IMR-90 (cell line): ENCODE measurements around the gene ESR1. TPM values are rescaled to one million over a fixed set of nuclear protein-coding genes. Genes with fewer than 3 reads are reported as not detected.

Source experiments
- ATAC-seq: fragments of 200-7000 bp; cut with Tn5 transposase; 2 replicates; pipeline ENCODE4 v1.9.1; 2020; ENCODE audit warnings: low read depth, mild to moderate bottlenecking, moderate library complexity
- BruUV-seq: library from RNA; stranded (reverse); fragments of 400-500 nt; replicated peaks from 2 replicates; lab custom pipeline; 2021; lab: Mats Ljungman, UMichigan
- CTCF ChIA-PET: fragments of 300-600 bp; formaldehyde crosslinking; extraction: SDS; loops from one replicate; lab custom pipeline; 2021; ENCODE audit warnings: antibody characterized with exemption; lab: Yijun Ruan, JAX
- POLR2A ChIA-PET: fragments of 300-600 bp; sonication (Branson Sonifier 250); formaldehyde crosslinking; loops from one replicate; lab custom pipeline; 2022; ENCODE audit warnings: antibody characterized with exemption; ENCODE audit not compliant: unreplicated experiment; lab: Charles Lee
- DNase-seq: peaks from one replicate; pipeline ENCODE4 v3.0.0; 2013
- H2AFZ ChIP-seq: replicated peaks from 2 replicates; pipeline ENCODE3; 2013; ENCODE audit warnings: low read length, mild to moderate bottlenecking; ENCODE audit not compliant: poor library complexity
- H2AK5ac ChIP-seq: 2 replicates; pipeline ENCODE4 v1.6.1; 2013; ENCODE audit warnings: low read depth, low read length, inconsistent platforms
- H2AK9ac ChIP-seq: replicated peaks from 2 replicates; pipeline ENCODE3; 2013; ENCODE audit warnings: mild to moderate bottlenecking, low read depth, low read length, moderate library complexity; ENCODE audit not compliant: poor library complexity
- H2BK120ac ChIP-seq: 2 replicates; pipeline ENCODE4 v1.6.1; 2013; ENCODE audit warnings: low read depth, low read length, inconsistent platforms
- H2BK15ac ChIP-seq: 3 replicates; pipeline ENCODE4 v1.6.1; 2013; ENCODE audit warnings: low read depth, low read length, inconsistent platforms
- H2BK20ac ChIP-seq: 2 replicates; pipeline ENCODE4 v1.6.1; 2013; ENCODE audit warnings: low read depth, mild to moderate bottlenecking, inconsistent platforms, low read length, moderate library complexity
- H2BK5ac ChIP-seq: 2 replicates; pipeline ENCODE4 v1.6.1; 2013; ENCODE audit warnings: mild to moderate bottlenecking, low read depth, low read length, inconsistent platforms; ENCODE audit not compliant: poor library complexity, severe bottlenecking
- H3K14ac ChIP-seq: replicated peaks from 2 replicates; pipeline ENCODE4 v1.6.1; 2013; ENCODE audit warnings: low read depth, low read length, inconsistent platforms
- H3K18ac ChIP-seq: 2 replicates; pipeline ENCODE4 v1.6.1; 2013; ENCODE audit warnings: low read depth, low read length, control low read depth
- H3K23ac ChIP-seq: 2 replicates; pipeline ENCODE4 v1.6.1; 2013; ENCODE audit warnings: low read depth, low read length, inconsistent platforms
- H3K27ac ChIP-seq: 2 replicates; pipeline ENCODE4 v1.5.1; 2013; ENCODE audit warnings: mild to moderate bottlenecking, control low read depth, low read length; ENCODE audit not compliant: insufficient read depth
- H3K27me3 ChIP-seq: 2 replicates; pipeline ENCODE4 v1.6.1; 2013; ENCODE audit warnings: low read length; ENCODE audit not compliant: control insufficient read depth, insufficient read depth
- H3K36me3 ChIP-seq: 2 replicates; pipeline ENCODE4 v1.6.1; 2013; ENCODE audit warnings: low read length, mixed read lengths; ENCODE audit not compliant: control insufficient read depth, insufficient read depth
- H3K4ac ChIP-seq: 2 replicates; pipeline ENCODE4 v1.6.1; 2013; ENCODE audit warnings: low read depth, low read length, inconsistent platforms
- H3K4me1 ChIP-seq: 2 replicates; pipeline ENCODE4 v1.6.1; 2013; ENCODE audit warnings: low read length, mixed read lengths; ENCODE audit not compliant: control insufficient read depth, insufficient read depth
- H3K4me2 ChIP-seq: 2 replicates; pipeline ENCODE4 v1.6.1; 2013; ENCODE audit warnings: low read depth, mild to moderate bottlenecking, control low read depth, low read length, moderate library complexity
- H3K4me3 ChIP-seq: 2 replicates; pipeline ENCODE4 v1.5.1; 2013; ENCODE audit warnings: low read depth, mild to moderate bottlenecking, control low read depth, low read length, moderate library complexity; ENCODE audit not compliant: insufficient read depth
- H3K56ac ChIP-seq: 2 replicates; pipeline ENCODE4 v1.6.1; 2013; ENCODE audit warnings: low read length, inconsistent platforms; ENCODE audit not compliant: insufficient read depth; ENCODE audit errors: extremely low read depth
- H3K79me1 ChIP-seq, 2 experiments: 2 replicates each; pipeline ENCODE4 v1.6.1; 2013; ENCODE audit warnings: low read length in 2 of 2, inconsistent platforms in 1 of 2, low read depth in 1 of 2
- H3K9ac ChIP-seq: 2 replicates; pipeline ENCODE4 v1.6.1; 2013; ENCODE audit warnings: low read depth, low read length, control low read depth
- H3K9me1 ChIP-seq: 2 replicates; pipeline ENCODE4 v1.6.1; 2013; ENCODE audit warnings: low read length, inconsistent platforms; ENCODE audit not compliant: insufficient read depth
- H3K9me3 ChIP-seq: 2 replicates; pipeline ENCODE4 v1.6.1; 2013; ENCODE audit warnings: low read length; ENCODE audit not compliant: control insufficient read depth, insufficient read depth
- H4K20me1 ChIP-seq: 2 replicates; pipeline ENCODE4 v1.6.1; 2013; ENCODE audit warnings: low read length, inconsistent platforms; ENCODE audit not compliant: insufficient read depth
- H4K5ac ChIP-seq: 2 replicates; pipeline ENCODE4 v1.6.1; 2013; ENCODE audit warnings: mild to moderate bottlenecking, low read depth, low read length, control low read depth
- H4K8ac ChIP-seq, 2 experiments: 2 replicates each; pipeline ENCODE4 v1.6.1; 2013; ENCODE audit warnings: low read depth in 2 of 2, low read length in 2 of 2, control low read depth in 1 of 2, inconsistent platforms in 1 of 2
- H4K91ac ChIP-seq: 2 replicates; pipeline ENCODE4 v1.6.1; 2013; ENCODE audit warnings: low read depth, low read length, inconsistent platforms; ENCODE audit not compliant: insufficient read depth
- BHLHE40 ChIP-seq: fragments of 150-350 bp; IDR thresholded peaks from 2 replicates; pipeline ENCODE4 v1.6.1; 2016; ENCODE audit warnings: mild to moderate bottlenecking, low read depth, low read length
- CEBPB ChIP-seq: IDR thresholded peaks from 2 replicates; pipeline ENCODE4 v1.6.1; 2012; ENCODE audit warnings: low read depth, low read length, improper control_type of control experiment
- CHD1 ChIP-seq: IDR thresholded peaks from 2 replicates; pipeline ENCODE4 v1.6.1; 2012; ENCODE audit warnings: low read depth, low read length, improper control_type of control experiment
- ELK1 ChIP-seq: fragments of 150-350 bp; IDR thresholded peaks from 2 replicates; pipeline ENCODE4 v1.6.1; 2016; ENCODE audit warnings: low read depth, mild to moderate bottlenecking, low read length, moderate library complexity, borderline replicate concordance
- FOS ChIP-seq: fragments of 150-350 bp; IDR thresholded peaks from 2 replicates; pipeline ENCODE4 v1.6.1; 2016; ENCODE audit warnings: low read depth, low read length
- MAFK ChIP-seq: IDR thresholded peaks from 2 replicates; pipeline ENCODE4 v1.6.1; 2012; ENCODE audit warnings: low read depth, low read length, improper control_type of control experiment
- MAZ ChIP-seq: IDR thresholded peaks from 2 replicates; pipeline ENCODE4 v1.6.1; 2012; ENCODE audit warnings: low read depth, mild to moderate bottlenecking, low read length, improper control_type of control experiment, moderate library complexity, borderline replicate concordance
- MXI1 ChIP-seq: IDR thresholded peaks from 2 replicates; pipeline ENCODE4 v1.6.1; 2012; ENCODE audit warnings: low read depth, mild to moderate bottlenecking, low read length, moderate library complexity, borderline replicate concordance
- NFE2L2 ChIP-seq: fragments of 150-350 bp; IDR thresholded peaks from 2 replicates; pipeline ENCODE4 v1.6.1; 2016; ENCODE audit warnings: low read depth, mild to moderate bottlenecking, low read length
- POLR2A ChIP-seq: IDR thresholded peaks from 2 replicates; pipeline ENCODE4 v1.6.1; 2012; ENCODE audit warnings: mild to moderate bottlenecking, low read depth, low read length
- RAD21 ChIP-seq: IDR thresholded peaks from 2 replicates; pipeline ENCODE4 v1.6.1; 2012; ENCODE audit warnings: low read length, improper control_type of control experiment
- RCOR1 ChIP-seq: IDR thresholded peaks from 2 replicates; pipeline ENCODE4 v1.6.1; 2012; ENCODE audit warnings: mild to moderate bottlenecking, low read length, improper control_type of control experiment; ENCODE audit not compliant: insufficient replicate concordance
- RFX5 ChIP-seq: IDR thresholded peaks from 2 replicates; pipeline ENCODE4 v1.8.0; 2012; ENCODE audit warnings: low read depth, mild to moderate bottlenecking, low read length, moderate library complexity
- SMC3 ChIP-seq: fragments of 150-350 bp; IDR thresholded peaks from 2 replicates; pipeline ENCODE4 v1.6.1; 2016; ENCODE audit warnings: low read depth, mild to moderate bottlenecking, antibody characterized with exemption, low read length, moderate library complexity
- WGBS, 2 experiments: methylation state at CpG; one replicate each; pipeline versions ENCODE4 v1.1.5 to v1.1.7; 2013; ENCODE audit warnings: missing lambda C conversion rate in 2 of 2; ENCODE audit not compliant: insufficient read length in 1 of 2; ENCODE audit errors: extremely low coverage in 2 of 2; 5-methylcytosine and 5-hydroxymethylcytosine counted together
- dilution Hi-C: fragments of 300-500 bp; cut with HindIII; formaldehyde crosslinking; loops from one replicate; pipeline ENCODE4 v1.14.3; 2018; ENCODE audit warnings: low sequenced_read_pairs; ENCODE audit not compliant: unreplicated experiment
- in situ Hi-C: fragments of 300-500 bp; cut with MboI; formaldehyde crosslinking; loops from 3 replicates; pipeline ENCODE4 v1.14.3; 2019; ENCODE audit warnings: low sequenced_read_pairs, inconsistent platforms, mixed read lengths
- intact Hi-C: fragments of 100-400 bp; cut with micrococcal nuclease; formaldehyde crosslinking; loops from 2 replicates; pipeline ENCODE4 v1.10.0; 2022
- polyA plus RNA-seq, 3 experiments: library from polyadenylated mRNA; depleted of rRNA; stranded (reverse); fragments of >200 nt; gene quantifications; 2 replicates each; pipeline ENCODE4 v1.2.3, GENCODE V29; 2012; ENCODE audit warnings: low replicate concordance in 1 of 3
- total RNA-seq: library from RNA; depleted of rRNA; stranded (reverse); fragments of >200 nt; gene quantifications from 2 replicates; pipeline ENCODE4 v1.2.3, GENCODE V29; 2012
- TF ChIP-seq, protein P1 (sequence below): conservative IDR thresholded peaks from 2 replicates; pipeline ENCODE4 v1.5.1; 2012; ENCODE audit warnings: mild to moderate bottlenecking, low read depth, low read length, improper control_type of control experiment
- TF ChIP-seq, protein P2 (sequence below): fragments of 150-350 bp; IDR thresholded peaks from 2 replicates; pipeline ENCODE4 v1.6.1; 2017; ENCODE audit warnings: mild to moderate bottlenecking, antibody characterized with exemption, low read length, low read depth

Gene ESR1
- total and polyA plus RNA-seq, 2 of the 4 experiments (the other 2 are of a cell fraction), result not detected

GRCh38 chr6:152004036-152004566 lies 196.6 kb downstream of the ESR1 start:
- H3K9me3 ChIP-seq, result no peaks in the 10 kb centered on the region
- H3K14ac ChIP-seq, result no peak overlapping the region
- in situ Hi-C loops (no loop called here), dilution Hi-C loops (no loop called here), intact Hi-C loops (no loop called here)
- H4K20me1 ChIP-seq, result no peaks in the 10 kb centered on the region
- DNase-seq (no peak), ATAC-seq (no peak)
- H2AK5ac ChIP-seq, result no peak overlapping the region
- no peak overlapping the region for H3K23ac ChIP-seq
- no peaks in the 10 kb centered on the region for H3K4me1 ChIP-seq
- H3K56ac ChIP-seq, result no peak overlapping the region
- H4K91ac ChIP-seq, result no peak overlapping the region
- H2BK15ac ChIP-seq, result no peak overlapping the region
- no peak overlapping the region for H3K9ac ChIP-seq
- H3K9me1 ChIP-seq, result no peaks in the 10 kb centered on the region
- TF ChIP-seq CEBPB, result no peak
- TF ChIP-seq BHLHE40, result no peak
- no peak for TF ChIP-seq RAD21
- no peak for TF ChIP-seq FOS
- TF ChIP-seq, protein P1, sequence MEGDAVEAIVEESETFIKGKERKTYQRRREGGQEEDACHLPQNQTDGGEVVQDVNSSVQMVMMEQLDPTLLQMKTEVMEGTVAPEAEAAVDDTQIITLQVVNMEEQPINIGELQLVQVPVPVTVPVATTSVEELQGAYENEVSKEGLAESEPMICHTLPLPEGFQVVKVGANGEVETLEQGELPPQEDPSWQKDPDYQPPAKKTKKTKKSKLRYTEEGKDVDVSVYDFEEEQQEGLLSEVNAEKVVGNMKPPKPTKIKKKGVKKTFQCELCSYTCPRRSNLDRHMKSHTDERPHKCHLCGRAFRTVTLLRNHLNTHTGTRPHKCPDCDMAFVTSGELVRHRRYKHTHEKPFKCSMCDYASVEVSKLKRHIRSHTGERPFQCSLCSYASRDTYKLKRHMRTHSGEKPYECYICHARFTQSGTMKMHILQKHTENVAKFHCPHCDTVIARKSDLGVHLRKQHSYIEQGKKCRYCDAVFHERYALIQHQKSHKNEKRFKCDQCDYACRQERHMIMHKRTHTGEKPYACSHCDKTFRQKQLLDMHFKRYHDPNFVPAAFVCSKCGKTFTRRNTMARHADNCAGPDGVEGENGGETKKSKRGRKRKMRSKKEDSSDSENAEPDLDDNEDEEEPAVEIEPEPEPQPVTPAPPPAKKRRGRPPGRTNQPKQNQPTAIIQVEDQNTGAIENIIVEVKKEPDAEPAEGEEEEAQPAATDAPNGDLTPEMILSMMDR, result no peak
- no peak for TF ChIP-seq CHD1
- TF ChIP-seq MAZ, result no peak
- no peak for TF ChIP-seq ELK1
- no peak for TF ChIP-seq POLR2A
- no peak for TF ChIP-seq RFX5
- no peak for TF ChIP-seq MAFK
- TF ChIP-seq NFE2L2, result no peak
- no peak for TF ChIP-seq MXI1
- no peak for TF ChIP-seq SMC3
- TF ChIP-seq RCOR1, result no peak
- TF ChIP-seq, protein P2, sequence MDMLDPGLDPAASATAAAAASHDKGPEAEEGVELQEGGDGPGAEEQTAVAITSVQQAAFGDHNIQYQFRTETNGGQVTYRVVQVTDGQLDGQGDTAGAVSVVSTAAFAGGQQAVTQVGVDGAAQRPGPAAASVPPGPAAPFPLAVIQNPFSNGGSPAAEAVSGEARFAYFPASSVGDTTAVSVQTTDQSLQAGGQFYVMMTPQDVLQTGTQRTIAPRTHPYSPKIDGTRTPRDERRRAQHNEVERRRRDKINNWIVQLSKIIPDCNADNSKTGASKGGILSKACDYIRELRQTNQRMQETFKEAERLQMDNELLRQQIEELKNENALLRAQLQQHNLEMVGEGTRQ, result no peak
- H4K5ac ChIP-seq, result no peak overlapping the region
- H3K18ac ChIP-seq, result no peak overlapping the region
- H3K36me3 ChIP-seq, result no peaks in the 10 kb centered on the region
- no peak overlapping the region for H2AK9ac ChIP-seq
- no peaks in the 10 kb centered on the region for H3K27me3 ChIP-seq
- no peak overlapping the region for H2AFZ ChIP-seq
- H2BK20ac ChIP-seq, result no peak overlapping the region
- no peak overlapping the region for H2BK5ac ChIP-seq
- H2BK120ac ChIP-seq, result no peak overlapping the region
- no peak overlapping the region for H3K4me2 ChIP-seq
- CTCF ChIA-PET, result no interaction called here
- BruUV-seq, result no TSS peak
- H4K8ac ChIP-seq, result no peak overlapping the region
- no peak overlapping the region for H3K4me3 ChIP-seq
- no peak overlapping the region for H3K4ac ChIP-seq
- H3K79me1 ChIP-seq, result no peaks in the 10 kb centered on the region
- POLR2A ChIA-PET, result no interaction called here
- no peak overlapping the region for H3K27ac ChIP-seq
- no CpG with 5 or more reads among the region's 1 CpG for WGBS, 2 experiments
